ENCODE measurements around the gene OR2L2.
"Not testable (repeated sequence)": the region's sequence is repeated elsewhere in the genome, so short reads cannot be mapped to it uniquely, and the experiment has no call there.

The OR2L2 gene, protein sequence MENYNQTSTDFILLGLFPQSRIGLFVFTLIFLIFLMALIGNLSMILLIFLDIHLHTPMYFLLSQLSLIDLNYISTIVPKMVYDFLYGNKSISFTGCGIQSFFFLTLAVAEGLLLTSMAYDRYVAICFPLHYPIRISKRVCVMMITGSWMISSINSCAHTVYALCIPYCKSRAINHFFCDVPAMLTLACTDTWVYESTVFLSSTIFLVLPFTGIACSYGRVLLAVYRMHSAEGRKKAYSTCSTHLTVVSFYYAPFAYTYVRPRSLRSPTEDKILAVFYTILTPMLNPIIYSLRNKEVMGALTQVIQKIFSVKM

DNA sequence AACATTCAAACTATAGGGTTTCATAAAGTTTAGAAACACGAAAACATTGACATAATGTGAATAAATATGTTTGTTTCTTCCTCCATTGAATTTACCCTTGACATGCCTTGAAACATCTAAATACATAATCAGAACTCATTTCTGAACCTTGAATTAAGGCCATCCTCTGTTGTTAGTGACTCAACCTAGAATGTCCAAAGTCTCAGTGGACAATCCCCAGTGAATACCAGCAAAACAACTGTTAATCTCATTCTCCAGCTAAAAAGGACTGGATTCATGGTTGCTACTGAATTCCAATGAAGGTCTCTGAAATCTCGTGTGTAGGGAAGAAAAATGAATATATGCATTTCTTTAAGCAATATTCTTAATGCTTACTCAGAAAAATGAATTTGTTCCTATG is at the start of gene OR2L2:
OR2L2 (plus strand) TSS at position 301 of the 400 bp plus-strand sequence. CDS start 8,198 bp downstream, outside the sequence.
- no peak for DNase-seq

DNA sequence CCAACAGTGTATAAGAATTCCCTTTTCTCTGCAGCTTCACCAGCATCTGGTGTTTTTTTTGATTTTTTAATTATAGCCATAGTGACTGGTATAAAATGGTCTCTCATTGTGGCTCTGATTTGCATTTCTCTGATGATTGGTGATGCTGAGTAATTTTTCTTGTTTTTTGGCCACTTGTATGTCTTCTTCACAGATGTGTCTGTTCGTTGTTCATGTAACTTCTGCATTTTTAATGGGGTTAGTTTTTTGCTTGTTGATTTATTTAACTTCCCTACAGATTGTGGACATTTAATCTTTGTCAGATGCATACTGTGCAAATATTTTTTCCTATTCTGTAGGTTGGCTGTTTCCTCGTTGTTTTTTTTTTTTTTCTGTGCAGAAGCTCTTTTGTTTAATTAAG is 36.9 kb upstream of the OR2L2 start:
- no peak for DNase-seq

DNA sequence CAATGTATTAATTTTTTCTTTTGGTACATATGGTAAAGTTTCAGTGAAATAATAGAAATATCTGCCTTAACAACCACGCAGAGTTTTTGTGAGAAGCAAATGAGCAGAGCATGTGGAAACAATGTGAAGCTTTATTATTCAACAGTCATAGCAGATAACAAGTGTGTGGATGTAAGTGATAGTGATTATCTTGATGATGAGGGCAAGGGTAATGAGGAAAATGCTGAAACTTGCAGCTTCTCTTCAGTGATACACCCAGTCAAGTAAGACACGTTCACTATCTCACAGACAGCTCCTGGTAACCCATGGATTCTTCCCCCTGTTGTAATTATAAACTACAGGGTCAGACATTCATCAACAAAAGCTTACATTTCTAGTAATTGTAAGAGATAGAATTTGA is 31.1 kb upstream of the OR2L2 start:
- DNase-seq: no peak

DNA sequence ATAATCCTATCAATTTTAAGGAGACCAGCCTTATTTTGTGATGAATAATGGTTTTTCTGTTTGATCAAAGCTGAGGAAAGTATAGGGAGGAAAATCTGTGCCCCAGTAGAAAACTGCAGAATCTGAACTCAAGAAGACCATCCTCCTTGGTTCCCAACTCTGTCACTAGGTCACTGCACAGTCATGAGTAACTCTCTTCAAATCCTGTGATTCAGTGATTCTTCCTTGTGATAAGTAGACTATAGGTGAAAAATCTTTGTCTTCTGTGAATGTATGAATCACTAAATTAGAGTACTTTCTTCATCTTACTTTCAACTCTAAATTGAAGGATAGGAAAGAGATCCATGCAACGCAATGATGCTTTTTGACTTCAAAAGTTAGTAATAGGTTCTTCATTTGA is 29.7 kb upstream of the OR2L2 start:
- DNase-seq: no peak

DNA sequence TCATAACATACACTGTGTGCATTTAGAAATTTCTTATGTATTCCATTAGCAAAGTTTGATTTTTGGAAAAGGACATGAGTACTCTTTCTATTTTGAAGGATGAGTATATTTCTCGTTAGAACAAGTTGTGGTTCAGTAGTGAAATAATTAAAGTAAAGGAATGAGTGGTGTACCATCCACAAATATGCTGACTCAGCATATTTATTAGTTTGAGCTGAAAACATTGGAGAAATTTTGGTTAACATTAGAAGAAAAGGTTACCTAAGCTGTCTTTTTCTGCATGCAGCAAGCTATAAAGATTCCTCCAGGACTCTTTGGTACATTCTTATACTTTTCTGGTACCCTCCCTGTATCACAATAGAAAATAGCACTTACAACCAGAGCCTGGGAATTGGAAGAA is 22.1 kb upstream of the OR2L2 start:
- no peak for DNase-seq

DNA sequence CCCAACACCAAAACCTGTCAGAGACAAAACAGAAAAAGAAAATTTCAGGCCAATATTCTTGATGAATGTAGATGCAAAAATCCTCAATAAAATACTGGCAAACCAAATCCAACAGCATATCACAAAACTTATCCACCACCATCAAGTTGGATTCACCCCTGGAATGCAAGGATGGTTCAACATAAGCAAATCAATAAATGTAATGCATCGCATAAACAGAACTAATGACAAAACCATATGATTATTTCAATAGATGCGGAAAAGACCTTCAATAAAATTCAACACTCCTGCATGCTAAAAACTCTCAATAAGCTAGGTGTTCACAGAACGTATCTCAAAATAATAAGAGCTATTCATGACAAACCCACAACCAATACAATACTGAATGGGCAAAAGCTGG is 20.2 kb upstream of the OR2L2 start:
- no peak for DNase-seq

DNA sequence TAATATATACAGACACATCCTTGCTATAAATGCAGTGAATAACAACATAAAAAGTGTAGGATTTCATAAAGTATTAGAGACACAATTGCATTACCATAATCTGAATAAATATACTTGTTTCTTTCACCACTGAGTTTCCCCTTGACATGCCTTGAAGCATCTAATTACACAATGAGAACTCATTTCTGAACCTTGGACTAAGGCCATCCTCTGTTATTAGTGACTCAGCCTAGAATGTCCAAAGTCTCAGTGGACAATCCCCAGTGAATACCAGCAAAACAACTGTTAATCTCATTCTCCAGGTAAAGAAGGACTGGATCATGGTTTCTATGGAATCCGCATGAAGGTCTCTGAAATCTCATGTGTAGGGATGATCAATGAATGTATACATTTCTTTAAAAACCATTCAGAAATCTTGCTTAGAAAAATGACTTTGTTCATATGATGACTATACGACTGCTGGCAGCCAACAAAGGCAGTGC is 16.6 kb upstream of the OR2L2 start, which contains the start of gene OR2L5:
OR2L5 (plus strand) TSS at position 432 of the 482 bp plus-strand sequence. CDS start 8,288 bp downstream, outside the sequence.
- no peak for DNase-seq

DNA sequence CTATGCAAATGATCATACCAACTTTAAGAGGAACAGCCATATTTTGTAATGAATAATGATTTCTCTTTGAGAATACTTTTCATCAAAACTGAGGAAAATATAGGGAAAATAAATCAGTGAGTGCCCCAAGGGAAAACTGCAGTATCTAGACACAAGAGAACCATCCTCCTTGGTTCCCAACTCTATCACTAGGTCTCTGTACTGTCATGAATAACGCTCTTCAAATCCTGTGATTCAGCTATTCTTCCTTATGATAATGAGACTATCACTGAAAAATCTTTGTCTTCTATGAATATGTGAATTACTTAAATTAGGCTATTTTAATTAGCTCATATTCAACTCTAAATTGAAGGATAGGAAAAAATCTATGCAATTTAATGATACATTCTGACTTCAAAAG is 14.1 kb upstream of the OR2L2 start:
- DNase-seq: no peak

DNA sequence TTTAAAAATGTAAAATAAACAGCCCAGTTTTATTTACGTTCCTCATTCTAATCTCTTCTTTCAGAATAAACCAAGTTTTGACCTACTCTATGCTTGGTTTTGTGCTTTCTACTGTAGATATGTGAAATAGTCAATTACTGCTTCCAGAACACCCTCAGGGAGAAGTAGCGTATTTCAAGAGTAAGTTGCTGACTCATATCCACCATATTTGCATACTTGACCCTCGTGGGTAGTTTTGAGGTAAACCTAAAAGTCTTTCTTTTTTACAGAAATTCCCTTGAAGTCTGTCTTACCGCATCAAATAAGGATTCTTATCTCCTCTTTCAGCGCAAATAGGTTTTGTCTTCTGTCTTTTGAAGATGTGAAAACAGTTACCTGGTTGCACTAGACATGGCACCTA is 15.3 kb downstream of the OR2L2 start:
- DNase-seq: no peak

DNA sequence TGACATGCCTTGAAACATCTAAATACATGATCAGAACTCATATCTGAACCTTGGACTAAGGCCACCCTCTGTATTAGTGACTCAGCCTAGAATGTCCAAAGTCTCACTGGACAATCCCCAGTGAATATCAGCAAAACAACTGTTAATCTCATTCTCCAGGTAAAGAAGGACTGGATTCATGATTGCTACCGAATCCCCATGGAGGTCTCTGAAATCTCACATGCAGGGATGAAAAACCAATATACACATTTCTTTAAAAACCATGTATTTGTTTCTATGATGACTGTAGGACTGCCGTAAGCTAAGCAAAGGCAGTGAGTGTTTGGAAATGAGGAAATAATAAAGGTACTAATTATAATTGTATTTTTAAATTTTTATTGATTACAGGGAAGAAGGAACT is 16.7 kb downstream of the OR2L2 start, which contains the start of gene OR2L3:
OR2L3 (plus strand) TSS at position 301 of the 400 bp plus-strand sequence. CDS start 13,846 bp downstream, outside the sequence.
- DNase-seq: no peak

DNA sequence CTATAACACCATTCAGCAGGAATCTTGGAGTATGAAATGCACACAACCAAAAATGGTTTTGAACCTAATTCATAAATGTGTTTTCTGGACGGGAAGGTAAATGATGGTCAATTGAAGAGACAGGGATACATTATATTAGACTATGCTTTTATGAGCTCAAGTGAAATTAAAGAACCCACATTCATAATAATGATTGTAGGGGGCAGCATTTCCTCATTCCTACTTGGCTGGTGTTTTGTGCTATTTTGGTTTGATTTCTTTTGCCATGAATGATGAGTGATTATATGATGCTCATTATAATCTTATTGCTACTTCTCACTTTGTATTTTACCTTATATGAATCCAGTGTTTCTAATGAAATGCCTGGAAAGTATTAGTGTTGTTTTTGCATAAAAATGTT is 17.1 kb downstream of the OR2L2 start:
- DNase-seq: no peak

DNA sequence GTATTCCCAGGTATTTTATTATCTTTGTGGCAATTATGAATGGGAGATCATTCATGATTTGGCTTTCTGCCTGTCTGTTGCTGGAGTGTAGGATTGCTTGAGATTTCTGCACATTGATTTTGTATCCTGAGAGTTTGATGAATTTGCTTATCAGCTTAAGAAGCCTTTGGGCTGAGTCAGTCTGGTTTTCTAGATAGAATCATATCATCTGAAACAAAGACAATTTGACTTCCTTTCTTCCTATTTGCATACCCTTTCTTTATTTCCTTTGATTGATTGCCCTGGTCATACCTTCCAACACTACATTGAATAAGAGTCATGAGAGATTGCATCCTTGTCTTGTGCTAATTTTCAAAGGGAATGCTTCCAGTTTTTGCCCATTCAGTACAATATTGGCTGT is 24.8 kb downstream of the OR2L2 start:
- DNase-seq: no peak

DNA sequence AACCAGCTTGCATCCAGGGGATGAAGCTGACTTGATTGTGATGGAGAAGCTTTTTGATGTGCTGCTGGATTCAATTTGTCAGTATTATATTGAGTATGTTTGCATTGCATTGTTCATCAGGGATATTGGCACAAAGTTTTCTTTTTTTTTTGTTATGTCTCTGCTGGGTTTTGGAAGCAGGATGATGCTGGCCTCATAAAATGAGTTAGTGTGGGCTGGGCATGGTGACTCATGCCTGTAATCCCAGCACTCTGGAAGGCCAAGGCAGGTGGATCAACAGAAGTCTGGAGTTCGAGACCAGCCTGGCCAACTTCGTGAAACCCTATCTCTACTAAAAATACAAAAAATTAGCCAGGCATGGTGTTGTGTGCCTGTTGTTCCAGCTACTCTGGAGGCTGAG is 25.4 kb downstream of the OR2L2 start:
- DNase-seq: no peak

DNA sequence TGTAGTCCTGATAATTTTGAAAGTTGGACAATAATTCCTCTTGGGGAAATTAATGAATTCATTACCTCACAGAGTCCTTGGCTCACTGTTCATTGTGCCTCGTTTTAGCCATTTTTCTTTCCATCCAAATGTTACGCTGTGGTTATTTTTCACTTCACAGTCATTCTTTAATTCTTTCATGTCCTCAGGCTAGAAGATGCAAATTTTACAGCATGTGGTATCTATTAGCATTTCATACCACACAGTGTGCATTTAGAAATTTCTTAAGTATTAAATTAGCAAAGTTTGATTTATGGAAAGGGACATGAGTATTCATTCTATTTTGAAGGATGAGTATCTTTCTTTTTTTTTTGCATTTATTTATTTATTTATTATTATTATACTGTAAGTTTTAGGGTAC is 35.2 kb downstream of the OR2L2 start:
- DNase-seq: no peak

DNA sequence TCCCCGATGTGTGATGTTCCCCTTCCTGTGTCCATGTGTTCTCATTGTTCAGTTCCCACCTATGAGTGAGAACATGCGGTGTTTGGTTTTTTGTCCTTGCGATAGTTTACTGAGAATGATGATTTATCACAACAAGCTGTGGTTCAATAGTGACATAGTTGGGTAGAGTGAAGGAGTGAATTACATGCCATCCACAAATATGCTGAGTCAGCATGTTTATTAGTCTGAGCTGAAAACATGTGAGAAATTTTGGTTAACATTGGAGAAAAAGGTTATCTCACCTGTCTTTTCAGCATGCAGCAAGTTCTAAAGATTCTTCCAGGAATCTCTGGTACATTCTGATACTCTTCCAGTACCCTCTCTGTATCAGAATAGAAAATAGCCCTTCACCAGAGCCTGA is 35.7 kb downstream of the OR2L2 start:
- no peak for DNase-seq

DNA sequence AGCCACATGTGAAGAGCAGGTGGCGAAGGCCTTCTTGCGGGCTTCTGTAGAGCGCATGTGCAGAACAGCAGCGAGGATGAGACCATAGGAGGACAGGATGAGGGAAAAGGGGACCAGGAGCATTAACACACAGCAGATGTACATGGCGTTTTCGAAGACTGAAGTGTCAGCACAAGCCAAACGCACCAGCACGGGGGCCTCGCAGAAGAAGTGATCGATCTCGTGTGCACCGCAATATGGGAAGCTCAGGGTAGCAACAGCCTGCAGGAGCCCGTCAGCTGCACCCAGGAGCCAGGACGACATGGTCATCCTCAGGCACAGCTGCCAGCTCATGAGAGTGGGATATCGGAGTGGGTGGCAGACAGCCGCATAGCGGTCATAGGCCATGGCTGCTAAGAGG is 54.0 kb downstream of the OR2L2 start:
- not testable (repeated sequence) for DNase-seq
